ENCODE measurements around the gene DFFB.

- TF ChIP-seq CTCF (IDR thresholded peaks at IDR 0.05) = no peak
- TF ChIP-seq EZH2phosphoT487 (IDR thresholded peaks at IDR 0.05) = no peak
- no peak for TF ChIP-seq EZH2 (IDR thresholded peaks at IDR 0.05)
Measured at GRCh38 chr1:3864884-3865283, 7.6 kb downstream of the DFFB start.

All from neural progenitor cell (in vitro differentiated cells).